GM23338 (cell line): ENCODE measurements around the gene BLACAT1. TPM values are rescaled to one million over a fixed set of nuclear protein-coding genes. Genes with fewer than 3 reads are reported as not detected.
"Not testable (repeated sequence)": the region's sequence is repeated elsewhere in the genome, so short reads cannot be mapped to it uniquely, and the experiment has no call there.

ENCODE experiments used
- ATAC-seq: fragments of 200-7000 bp; cut with Tn5 transposase; 3 replicates; pipeline ENCODE4 v1.9.1; 2020
- DNase-seq: peaks from one replicate; pipeline ENCODE4 v3.0.0-alpha.2; 2015; ENCODE audit warnings: low spot score
- H2AFZ ChIP-seq: fragments of 200-600 bp; sonication (generic); 2 replicates; pipeline ENCODE4 v1.8.0; 2016; ENCODE audit warnings: antibody characterized with exemption, mild to moderate bottlenecking, moderate library complexity
- H3F3A ChIP-seq: fragments of 200-600 bp; sonication (generic); replicated peaks from 2 replicates; pipeline ENCODE4 v1.8.0; 2017; ENCODE audit warnings: antibody characterized with exemption, mixed run types, low read depth
- H3K27ac ChIP-seq: fragments of 200-600 bp; sonication (generic); 2 replicates; pipeline ENCODE4 v1.6.1; 2016; ENCODE audit warnings: low read depth
- H3K27me3 ChIP-seq: fragments of 200-600 bp; sonication (generic); 2 replicates; pipeline ENCODE4 v1.8.0; 2016; ENCODE audit warnings: mild to moderate bottlenecking, mixed run types, moderate library complexity; ENCODE audit not compliant: insufficient read depth
- H3K36me3 ChIP-seq: fragments of 200-600 bp; sonication (generic); 2 replicates; pipeline ENCODE4 v1.8.0; 2016; ENCODE audit warnings: mild to moderate bottlenecking; ENCODE audit not compliant: insufficient read depth
- H3K4me1 ChIP-seq: fragments of 200-600 bp; sonication (generic); 2 replicates; pipeline ENCODE4 v1.8.0; 2016; ENCODE audit warnings: mild to moderate bottlenecking, moderate library complexity; ENCODE audit not compliant: insufficient read depth
- H3K4me2 ChIP-seq: fragments of 200-600 bp; sonication (generic); 2 replicates; pipeline ENCODE4 v1.7.1; 2017; ENCODE audit warnings: mixed run types
- H3K4me3 ChIP-seq: fragments of 200-600 bp; sonication (generic); 2 replicates; pipeline ENCODE4 v1.6.1; 2016; ENCODE audit warnings: mixed run types
- H3K79me2 ChIP-seq: fragments of 200-600 bp; sonication (generic); replicated peaks from 2 replicates; pipeline ENCODE4 v1.8.0; 2017; ENCODE audit warnings: mild to moderate bottlenecking; ENCODE audit not compliant: insufficient read depth
- H3K9me2 ChIP-seq: fragments of 200-600 bp; sonication (generic); 2 replicates; pipeline ENCODE4 v1.8.0; 2017; ENCODE audit not compliant: insufficient read depth
- H4K20me1 ChIP-seq: fragments of 200-600 bp; sonication (generic); replicated peaks from 2 replicates; pipeline ENCODE4 v1.8.0; 2017; ENCODE audit warnings: mild to moderate bottlenecking; ENCODE audit not compliant: insufficient read depth
- H3K27ac Mint-ChIP-seq: 2 replicates; pipeline ENCODE4 v1.8.0; 2020; ENCODE audit warnings: inconsistent platforms, mild to moderate bottlenecking, moderate library complexity, mixed read lengths
- H3K27me3 Mint-ChIP-seq: 3 replicates; pipeline ENCODE4 v1.8.0; 2022; ENCODE audit warnings: low read depth, mild to moderate bottlenecking, moderate library complexity, mixed read lengths, inconsistent platforms; ENCODE audit not compliant: insufficient read depth, poor library complexity
- H3K36me3 Mint-ChIP-seq: 3 replicates; pipeline ENCODE4 v1.8.0; 2021; ENCODE audit warnings: low read depth, mild to moderate bottlenecking, inconsistent platforms, moderate library complexity, mixed read lengths
- H3K4me1 Mint-ChIP-seq: 3 replicates; pipeline ENCODE4 v1.8.0; 2020; ENCODE audit warnings: mild to moderate bottlenecking, inconsistent platforms, mixed read lengths
- H3K4me3 Mint-ChIP-seq: 3 replicates; pipeline ENCODE4 v1.8.0; 2021; ENCODE audit warnings: moderate library complexity, mild to moderate bottlenecking, inconsistent platforms, mixed read lengths
- H3K9me3 Mint-ChIP-seq: 3 replicates; pipeline ENCODE4 v1.8.0; 2020; ENCODE audit warnings: moderate library complexity, mild to moderate bottlenecking, inconsistent platforms, mixed read lengths
- POLR2AphosphoS5 ChIP-seq: IDR thresholded peaks from 2 replicates; pipeline ENCODE4 v1.6.1; 2016; ENCODE audit warnings: antibody characterized with exemption, low read depth
- REST ChIP-seq: IDR thresholded peaks from one replicate; pipeline ENCODE4 v1.6.1; 2018; ENCODE audit warnings: antibody characterized with exemption; ENCODE audit not compliant: unreplicated experiment
- STAT1 ChIP-seq: IDR thresholded peaks from one replicate; pipeline ENCODE4 v1.6.1; 2016; ENCODE audit warnings: antibody characterized with exemption; ENCODE audit not compliant: unreplicated experiment
- ZNF114 ChIP-seq: fragments of 250-450 bp; sonication (Bioruptor Pico); IDR thresholded peaks from 2 replicates; pipeline ENCODE4 v1.5.0; 2020; ENCODE audit warnings: mild to moderate bottlenecking, moderate library complexity
- ZNF331 ChIP-seq: fragments of 250-450 bp; sonication (Bioruptor Pico); IDR thresholded peaks from 2 replicates; pipeline ENCODE4 v1.5.0; 2020; ENCODE audit warnings: low read depth, mild to moderate bottlenecking, moderate library complexity
- ZNF462 ChIP-seq: fragments of 250-450 bp; sonication (Bioruptor Pico); IDR thresholded peaks from 2 replicates; pipeline ENCODE4 v1.5.0; 2020; ENCODE audit warnings: mild to moderate bottlenecking, moderate library complexity
- polyA plus RNA-seq: library from polyadenylated mRNA; unstranded; fragments of >200 nt; fragmentation: Nextera tagmentation; extraction: Ambion mirVana; gene quantifications from 2 replicates; pipeline ENCODE4 v1.2.1, GENCODE V29; 2016
- total RNA-seq: library from RNA; depleted of rRNA; stranded (reverse); fragments of >200 nt; shearing (Covaris generic); gene quantifications from 2 replicates; pipeline ENCODE4 v1.2.3, GENCODE V29; 2014

BLACAT1 gene
- total and polyA plus RNA-seq, 2 experiments from 2014 or later: 1.6 to 6.2 TPM

GRCh38 chr1:205434738-205435137 lies 21.1 kb downstream of the BLACAT1 start:
- no peaks in the 10 kb centered on the region for H3K9me3 Mint-ChIP-seq
- H3K4me3 ChIP-seq: no peak overlapping the region
- no peak overlapping the region for H3K4me2 ChIP-seq
- peaks cover 47% of the 10 kb centered on the region for H3K4me1 Mint-ChIP-seq
- TF ChIP-seq STAT1 (no peak), ZNF114 (CRISPR knock-in tag) (no peak), REST (no peak), ZNF331 (no peak), POLR2AphosphoS5 (no peak), ZNF462 (CRISPR knock-in tag) (no peak)
- ATAC-seq (no peak), DNase-seq (no peak)
- peaks cover 31% of the 10 kb centered on the region for H3K4me1 ChIP-seq
- H3K27me3 ChIP-seq: peaks cover 11% of the 10 kb centered on the region
- H3K9me2 ChIP-seq: no peaks in the 10 kb centered on the region
- H3K36me3 Mint-ChIP-seq: 0 out of 3 replicates have a peak, but pooled peaks cover 3% of the 10 kb centered on the region
- H3K27me3 Mint-ChIP-seq: peaks cover 48% of the 10 kb centered on the region
- no peak overlapping the region for H3K27ac Mint-ChIP-seq
- H2AFZ ChIP-seq: no peak overlapping the region
- H3F3A ChIP-seq: no peaks in the 10 kb centered on the region
- no peaks in the 10 kb centered on the region for H3K36me3 ChIP-seq
- H3K4me3 Mint-ChIP-seq: no peak overlapping the region; the same call in 2 of the 3 replicates
- 0 out of 2 replicates have a peak, but pooled peaks cover 3% of the 10 kb centered on the region for H4K20me1 ChIP-seq
- no peaks in the 10 kb centered on the region for H3K79me2 ChIP-seq
- H3K27ac ChIP-seq: no peak overlapping the region

- H3K27ac Mint-ChIP-seq, ATAC-seq, H3K79me2 ChIP-seq, H4K20me1 ChIP-seq, H3K36me3 ChIP-seq, H3K9me2 ChIP-seq, DNase-seq, H3K4me3 Mint-ChIP-seq, H2AFZ ChIP-seq, H3K27ac ChIP-seq, H3K9me3 Mint-ChIP-seq, H3K4me3 ChIP-seq, H3K4me2 ChIP-seq, H3K36me3 Mint-ChIP-seq, H3F3A ChIP-seq: not testable (repeated sequence)
- Histone ChIP-seq H3K4me1 (peaks cover 17% of the 10 kb centered on the region), H3K27me3 (peaks cover 28% of the 10 kb centered on the region)
- peaks cover 40% of the 10 kb centered on the region for H3K27me3 Mint-ChIP-seq
- H3K4me1 Mint-ChIP-seq: peaks cover 33% of the 10 kb centered on the region
Observed at GRCh38 chr1:205432692-205433091, 23.2 kb downstream of the BLACAT1 start.
